HFFc6 (cell line): Measurements from ENCODE around the gene ZP2. TPM values are rescaled to one million over a fixed set of nuclear protein-coding genes. Genes with fewer than 3 reads are reported as not detected.

Source experiments
- DNase-seq: peaks from one replicate; pipeline ENCODE4 v3.0.0-alpha.2; 2018
- H3K27ac Mint-ChIP-seq: 2 replicates; pipeline ENCODE4 v1.8.0; 2020; ENCODE audit warnings: mild to moderate bottlenecking, mixed read lengths
- H3K27me3 Mint-ChIP-seq: 2 replicates; pipeline ENCODE4 v1.8.0; 2021; ENCODE audit warnings: mild to moderate bottlenecking, moderate library complexity, mixed read lengths; ENCODE audit not compliant: insufficient read depth
- H3K36me3 Mint-ChIP-seq: 2 replicates; pipeline ENCODE4 v1.8.0; 2021; ENCODE audit warnings: low read depth, mixed read lengths
- H3K4me1 Mint-ChIP-seq: 2 replicates; pipeline ENCODE4 v1.8.0; 2020; ENCODE audit warnings: low read depth, mixed read lengths
- H3K4me3 Mint-ChIP-seq: 2 replicates; pipeline ENCODE4 v1.8.0; 2020; ENCODE audit warnings: mild to moderate bottlenecking, moderate library complexity, mixed read lengths
- H3K9me3 Mint-ChIP-seq: 2 replicates; pipeline ENCODE4 v1.8.0; 2020; ENCODE audit warnings: mild to moderate bottlenecking, mixed read lengths
- CTCF ChIP-seq: fragments of 200-600 bp; sonication (generic); IDR thresholded peaks from 2 replicates; pipeline ENCODE4 v1.5.0; 2021; ENCODE audit warnings: antibody characterized with exemption, mild to moderate bottlenecking
- total RNA-seq, 6 experiments: library from RNA; stranded (reverse); fragmentation: NEBNext Ultra II Directional; extraction: Animal tissue kit (Norgen Biotek cat#: 25700); gene quantifications; 2 replicates in 1 of 6; 3 replicates in 5 of 6; pipeline ENCODE4 v1.2.3, GENCODE V29; 2021

ZP2 gene
- total RNA-seq, 6 experiments from 2014 or later = not detected

- H3K4me3 Mint-ChIP-seq = no peak overlapping the region
- DNase-seq = no peak
- no peak overlapping the region for H3K27ac Mint-ChIP-seq
- no peaks in the 10 kb centered on the region for H3K36me3 Mint-ChIP-seq
- no peak for TF ChIP-seq CTCF
- peaks cover 32% of the 10 kb centered on the region for H3K27me3 Mint-ChIP-seq
- H3K4me1 Mint-ChIP-seq = no peaks in the 10 kb centered on the region
- no peaks in the 10 kb centered on the region for H3K9me3 Mint-ChIP-seq
These were observed 5.7 kb upstream of the ZP2 start for GRCh38 chr16:21217121-21217520.

- no peak for TF ChIP-seq CTCF
- Mint-ChIP-seq H3K27ac (no peak overlapping the region), H3K4me1 (no peaks in the 10 kb centered on the region), H3K27me3 (peaks cover 29% of the 10 kb centered on the region), H3K36me3 (no peaks in the 10 kb centered on the region), H3K4me3 (no peak overlapping the region), H3K9me3 (no peaks in the 10 kb centered on the region)
- DNase-seq = no peak
These were observed 2.7 kb upstream of the ZP2 start for GRCh38 chr16:21214086-21214485.

- Mint-ChIP-seq H3K4me3 (no peak overlapping the region), H3K36me3 (no peaks in the 10 kb centered on the region), H3K4me1 (no peaks in the 10 kb centered on the region), H3K27ac (no peak overlapping the region), H3K27me3 (peaks cover 29% of the 10 kb centered on the region), H3K9me3 (no peaks in the 10 kb centered on the region)
- no peak for DNase-seq
- no peak for TF ChIP-seq CTCF
These were observed 2.7 kb downstream of the ZP2 start for GRCh38 chr16:21208446-21209230.

- Mint-ChIP-seq H3K4me1 (no peaks in the 10 kb centered on the region), H3K9me3 (no peaks in the 10 kb centered on the region), H3K36me3 (no peaks in the 10 kb centered on the region), H3K27me3 (peaks cover 38% of the 10 kb centered on the region), H3K27ac (no peak overlapping the region), H3K4me3 (no peak overlapping the region)
- TF ChIP-seq CTCF = no peak
- no peak for DNase-seq
These were observed 4.8 kb downstream of the ZP2 start for GRCh38 chr16:21206550-21206949.

GRCh38 chr16:21205303-21205702 lies 6.1 kb downstream of the ZP2 start:
- Mint-ChIP-seq H3K27ac (no peak overlapping the region), H3K4me1 (no peaks in the 10 kb centered on the region), H3K4me3 (no peak overlapping the region), H3K9me3 (no peaks in the 10 kb centered on the region), H3K27me3 (peaks cover 43% of the 10 kb centered on the region), H3K36me3 (no peaks in the 10 kb centered on the region)
- no peak for TF ChIP-seq CTCF
- DNase-seq = no peak
